Heart left ventricle (tissue), 13 donors: ENCODE results near the gene PRKAG2.

Experiments
- CTCF ChIP-seq, 12 donors: fragments of 200-600 bp; sonication (generic) in 4 of 12; IDR thresholded peaks; one replicate each; pipeline versions ENCODE4 v1.5.0 to v1.8.0; 2018 to 2022; ENCODE audit warnings: antibody characterized with exemption in 12 of 12, mild to moderate bottlenecking in 5 of 12
- POLR2A ChIP-seq, 2 donors: fragments of 450-650 bp; IDR thresholded peaks; one replicate each; pipeline ENCODE4 v1.6.1; 2017; ENCODE audit warnings: antibody characterized with exemption in 2 of 2, mild to moderate bottlenecking in 2 of 2, moderate library complexity in 2 of 2
- donor health status: ischemic (EF 13 %, LVEDD 7.1; RV severe dilation, severe dysfunction).
- donor health status: DM: no; HTN: yes; CAD: no.
- donor health status: DM: no; HTN: no; CAD: no.
- donor health status: ischemic (EF 25% LVEDD 6.9; RV normal size, moderate dysfunction).
- donor health status: ischemic (EF 25% LVEDD 5.7; RV mildly dilated, moderate dysfunction).
- donor health status: ischemic (EF 35%, LVEDD 5.7; RV mildly dilated, moderate dysfunction).
- donor health status: nonischemic (EF 11% LVEDD 7.7; RV severe dilation, severe dysfunction).
- donor health status: DM: yes; HTN: yes; CAD: no.
- donor health status: PGD.
- donor health status: ischemic (EF 29% LVEDD 5.4; RV normal size, mild dysfunction).
- donor health status: nonischemic (EF 23%, LVEDD 6.1; RV moderate dilation, normal function).

- no peak for TF ChIP-seq CTCF (IDR thresholded peaks at IDR 0.05)
- TF ChIP-seq POLR2A (IDR thresholded peaks at IDR 0.05): no peak
These were observed 168.3 kb downstream of the PRKAG2 start for GRCh38 chr7:151708610-151709009.
